SK-N-SH (cell line): ENCODE results near the gene TPST2.

Source experiments
- EZH2phosphoT487 ChIP-seq: fragments of 200-600 bp; sonication (generic); IDR thresholded peaks from 2 replicates; pipeline ENCODE4 v1.6.1; 2017; ENCODE audit warnings: low read depth, mixed run types, mild to moderate bottlenecking, antibody characterized with exemption, moderate library complexity, borderline replicate concordance
- FOXJ3 ChIP-seq: sonication (generic); formaldehyde crosslinking; IDR thresholded peaks from 2 replicates; pipeline ENCODE4 v1.5.1; 2020; ENCODE audit warnings: mild to moderate bottlenecking, missing genetic modification reagents
- FOXM1 ChIP-seq: IDR thresholded peaks from 2 replicates; pipeline ENCODE4 v1.4.0; 2012; ENCODE audit warnings: low read depth, mild to moderate bottlenecking
- JUND ChIP-seq: IDR thresholded peaks from 2 replicates; pipeline ENCODE4 v1.4.0; 2012
- MXI1 ChIP-seq: IDR thresholded peaks from 2 replicates; pipeline ENCODE4 v1.6.1; 2012; ENCODE audit warnings: mild to moderate bottlenecking, low read depth, low read length, improper control_type of control experiment
- POLR2AphosphoS5 ChIP-seq: IDR thresholded peaks from 2 replicates; pipeline ENCODE4 v1.6.1; 2012; ENCODE audit warnings: low read depth, low read length
- RAD21 ChIP-seq: IDR thresholded peaks from 2 replicates; pipeline ENCODE4 v1.6.1; 2012; ENCODE audit warnings: mild to moderate bottlenecking, low read length
- SIN3A ChIP-seq: IDR thresholded peaks from 2 replicates; pipeline ENCODE4 v1.6.1; 2012; ENCODE audit warnings: low read depth, mild to moderate bottlenecking, low read length, moderate library complexity, borderline replicate concordance
- TEAD4 ChIP-seq: IDR thresholded peaks from 2 replicates; pipeline ENCODE4 v1.4.0; 2012; ENCODE audit warnings: mild to moderate bottlenecking, borderline replicate concordance; ENCODE audit not compliant: insufficient read depth
- YY1 ChIP-seq: IDR thresholded peaks from 2 replicates; pipeline ENCODE4 v1.4.0; 2012; ENCODE audit warnings: low read depth, mild to moderate bottlenecking
- TF ChIP-seq, protein P1 (sequence below): fragments of 200-600 bp; sonication (generic); IDR thresholded peaks from 2 replicates; pipeline ENCODE4 v1.6.1; 2017; ENCODE audit warnings: antibody characterized with exemption, mild to moderate bottlenecking, moderate library complexity
- TF ChIP-seq, protein P2 (sequence below): IDR thresholded peaks from 2 replicates; pipeline ENCODE4 v1.6.1; 2012; ENCODE audit warnings: mild to moderate bottlenecking, low read depth, low read length, moderate library complexity
- TF ChIP-seq, protein P3 (sequence below): fragments of 150-350 bp; IDR thresholded peaks from 2 replicates; pipeline ENCODE4 v1.6.1; 2017; ENCODE audit warnings: antibody characterized with exemption, low read length, low read depth, borderline replicate concordance

DNA sequence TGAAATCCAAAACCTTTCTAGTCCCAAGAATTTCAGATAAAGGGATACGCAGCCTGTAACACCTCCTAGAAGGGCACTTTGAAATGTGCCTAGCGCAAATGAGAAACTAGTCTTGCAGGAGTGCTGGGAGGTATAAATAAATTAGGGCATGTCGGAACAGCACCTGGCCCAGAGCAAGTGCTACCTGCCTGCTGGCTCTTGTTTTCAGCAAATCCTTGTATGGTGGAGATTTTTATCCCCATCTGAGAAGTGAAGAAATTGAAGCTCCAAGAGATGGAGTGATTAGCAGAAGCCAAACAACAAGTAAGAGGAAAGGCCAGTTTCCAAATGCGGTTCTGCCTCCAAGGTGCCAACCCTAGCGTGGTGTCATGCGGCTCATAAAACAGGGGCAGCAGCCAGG lies 40.9 kb downstream of the TPST2 start:
- TF ChIP-seq SIN3A, result no peak
- TF ChIP-seq YY1, result no peak
- TF ChIP-seq, protein P1, sequence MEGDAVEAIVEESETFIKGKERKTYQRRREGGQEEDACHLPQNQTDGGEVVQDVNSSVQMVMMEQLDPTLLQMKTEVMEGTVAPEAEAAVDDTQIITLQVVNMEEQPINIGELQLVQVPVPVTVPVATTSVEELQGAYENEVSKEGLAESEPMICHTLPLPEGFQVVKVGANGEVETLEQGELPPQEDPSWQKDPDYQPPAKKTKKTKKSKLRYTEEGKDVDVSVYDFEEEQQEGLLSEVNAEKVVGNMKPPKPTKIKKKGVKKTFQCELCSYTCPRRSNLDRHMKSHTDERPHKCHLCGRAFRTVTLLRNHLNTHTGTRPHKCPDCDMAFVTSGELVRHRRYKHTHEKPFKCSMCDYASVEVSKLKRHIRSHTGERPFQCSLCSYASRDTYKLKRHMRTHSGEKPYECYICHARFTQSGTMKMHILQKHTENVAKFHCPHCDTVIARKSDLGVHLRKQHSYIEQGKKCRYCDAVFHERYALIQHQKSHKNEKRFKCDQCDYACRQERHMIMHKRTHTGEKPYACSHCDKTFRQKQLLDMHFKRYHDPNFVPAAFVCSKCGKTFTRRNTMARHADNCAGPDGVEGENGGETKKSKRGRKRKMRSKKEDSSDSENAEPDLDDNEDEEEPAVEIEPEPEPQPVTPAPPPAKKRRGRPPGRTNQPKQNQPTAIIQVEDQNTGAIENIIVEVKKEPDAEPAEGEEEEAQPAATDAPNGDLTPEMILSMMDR, result no peak
- no peak for TF ChIP-seq JUND
- TF ChIP-seq RAD21, result no peak
- TF ChIP-seq, protein P2, sequence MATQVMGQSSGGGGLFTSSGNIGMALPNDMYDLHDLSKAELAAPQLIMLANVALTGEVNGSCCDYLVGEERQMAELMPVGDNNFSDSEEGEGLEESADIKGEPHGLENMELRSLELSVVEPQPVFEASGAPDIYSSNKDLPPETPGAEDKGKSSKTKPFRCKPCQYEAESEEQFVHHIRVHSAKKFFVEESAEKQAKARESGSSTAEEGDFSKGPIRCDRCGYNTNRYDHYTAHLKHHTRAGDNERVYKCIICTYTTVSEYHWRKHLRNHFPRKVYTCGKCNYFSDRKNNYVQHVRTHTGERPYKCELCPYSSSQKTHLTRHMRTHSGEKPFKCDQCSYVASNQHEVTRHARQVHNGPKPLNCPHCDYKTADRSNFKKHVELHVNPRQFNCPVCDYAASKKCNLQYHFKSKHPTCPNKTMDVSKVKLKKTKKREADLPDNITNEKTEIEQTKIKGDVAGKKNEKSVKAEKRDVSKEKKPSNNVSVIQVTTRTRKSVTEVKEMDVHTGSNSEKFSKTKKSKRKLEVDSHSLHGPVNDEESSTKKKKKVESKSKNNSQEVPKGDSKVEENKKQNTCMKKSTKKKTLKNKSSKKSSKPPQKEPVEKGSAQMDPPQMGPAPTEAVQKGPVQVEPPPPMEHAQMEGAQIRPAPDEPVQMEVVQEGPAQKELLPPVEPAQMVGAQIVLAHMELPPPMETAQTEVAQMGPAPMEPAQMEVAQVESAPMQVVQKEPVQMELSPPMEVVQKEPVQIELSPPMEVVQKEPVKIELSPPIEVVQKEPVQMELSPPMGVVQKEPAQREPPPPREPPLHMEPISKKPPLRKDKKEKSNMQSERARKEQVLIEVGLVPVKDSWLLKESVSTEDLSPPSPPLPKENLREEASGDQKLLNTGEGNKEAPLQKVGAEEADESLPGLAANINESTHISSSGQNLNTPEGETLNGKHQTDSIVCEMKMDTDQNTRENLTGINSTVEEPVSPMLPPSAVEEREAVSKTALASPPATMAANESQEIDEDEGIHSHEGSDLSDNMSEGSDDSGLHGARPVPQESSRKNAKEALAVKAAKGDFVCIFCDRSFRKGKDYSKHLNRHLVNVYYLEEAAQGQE, result no peak
- TF ChIP-seq FOXJ3 (CRISPR knock-in tag), result no peak
- no peak for TF ChIP-seq MXI1
- no peak for TF ChIP-seq EZH2phosphoT487
- TF ChIP-seq, protein P3, sequence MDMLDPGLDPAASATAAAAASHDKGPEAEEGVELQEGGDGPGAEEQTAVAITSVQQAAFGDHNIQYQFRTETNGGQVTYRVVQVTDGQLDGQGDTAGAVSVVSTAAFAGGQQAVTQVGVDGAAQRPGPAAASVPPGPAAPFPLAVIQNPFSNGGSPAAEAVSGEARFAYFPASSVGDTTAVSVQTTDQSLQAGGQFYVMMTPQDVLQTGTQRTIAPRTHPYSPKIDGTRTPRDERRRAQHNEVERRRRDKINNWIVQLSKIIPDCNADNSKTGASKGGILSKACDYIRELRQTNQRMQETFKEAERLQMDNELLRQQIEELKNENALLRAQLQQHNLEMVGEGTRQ, result no peak
- no peak for TF ChIP-seq POLR2AphosphoS5
- TF ChIP-seq TEAD4, result no peak
- no peak for TF ChIP-seq FOXM1
